Mucosa of descending colon (tissue), 3 donors: ENCODE data around the gene HELT. TPM values are rescaled to one million over a fixed set of nuclear protein-coding genes. Genes with fewer than 3 reads are reported as not detected.

ENCODE experiments used
- ATAC-seq: fragments of 200-7000 bp; cut with Tn5 transposase; one replicate; pipeline ENCODE4 v1.9.1; 2020; ENCODE audit warnings: mild to moderate bottlenecking, moderate library complexity
- DNase-seq, 3 donors: peaks; one replicate each; pipeline ENCODE4 v3.0.0-alpha.2; 2020
- H3K36me3 ChIP-seq: fragments of 200-600 bp; one replicate; pipeline ENCODE4 v1.8.0; 2021; ENCODE audit warnings: low read depth, mild to moderate bottlenecking
- H3K4me1 ChIP-seq: fragments of 200-600 bp; one replicate; pipeline ENCODE4 v1.8.0; 2021; ENCODE audit warnings: low read depth, mild to moderate bottlenecking
- H3K4me3 ChIP-seq: fragments of 200-600 bp; one replicate; pipeline ENCODE4 v1.8.0; 2021; ENCODE audit warnings: mild to moderate bottlenecking
- H3K9me3 ChIP-seq: fragments of 200-600 bp; one replicate; pipeline ENCODE4 v1.8.0; 2021; ENCODE audit warnings: mild to moderate bottlenecking
- CTCF ChIP-seq: fragments of 200-600 bp; IDR thresholded peaks from one replicate; pipeline ENCODE4 v1.8.0; 2022; ENCODE audit warnings: antibody characterized with exemption, mild to moderate bottlenecking
- intact Hi-C, 2 donors: fragments of 100-400 bp; cut with DNase I in 1 of 2; cut with micrococcal nuclease in 1 of 2; formaldehyde crosslinking; loops; one replicate each; pipeline versions ENCODE4 v1.11.0 to v1.11.1; 2022; cut with DNase I, micrococcal nuclease
- total RNA-seq, 3 donors: library from RNA; stranded (reverse); fragmentation: NEBNext Ultra II Directional in 2 of 3; extraction: Animal tissue kit (Norgen Biotek cat#: 25700) in 2 of 3; gene quantifications; one replicate each; pipeline versions ENCODE4 v1.2.1 to v1.2.4, GENCODE V29; 2021 to 2023
- donor health status: DM: no; HTN: no; CAD: no; lungs with moderate emphysema.
- donor health status: DM: no; HTN: no; CAD: no.
- donor health status: DM: no; HTN: yes; CAD: no.

HELT gene
- total RNA-seq, 3 donors from 2014 or later: not detected

- peaks cover 3% of the 10 kb centered on the region for H3K4me1 ChIP-seq
- no peak for TF ChIP-seq CTCF
- no peak for ATAC-seq
Observed at GRCh38 chr4:185016946-185017758, 1.1 kb upstream of the HELT start.

GRCh38 chr4:185018834-185019455, 655 bp downstream of the HELT start:
- no peak for TF ChIP-seq CTCF
- no peak for ATAC-seq

More at GRCh38 chr4:185016946-185017758, 1.1 kb upstream of the HELT start:
- DNase-seq: no peak
- Histone ChIP-seq H3K36me3 (no peaks in the 10 kb centered on the region), H3K4me3 (no peak overlapping the region), H3K9me3 (no peaks in the 10 kb centered on the region)
- intact Hi-C loops: no loop called here

GRCh38 chr4:185019456-185020292, 1.4 kb downstream of the HELT start:
- Histone ChIP-seq H3K4me3 (no peak overlapping the region), H3K9me3 (no peaks in the 10 kb centered on the region), H3K4me1 (peaks cover 3% of the 10 kb centered on the region), H3K36me3 (no peaks in the 10 kb centered on the region)
- intact Hi-C loops: no loop called here
- DNase-seq: no peak
- no peak for ATAC-seq
- TF ChIP-seq CTCF: no peak

More at GRCh38 chr4:185018834-185019455, 655 bp downstream of the HELT start:
- H3K4me1 ChIP-seq: peaks cover 3% of the 10 kb centered on the region
- no peak overlapping the region for H3K4me3 ChIP-seq
- no peak for DNase-seq
- H3K36me3 ChIP-seq: no peaks in the 10 kb centered on the region
- H3K9me3 ChIP-seq: no peaks in the 10 kb centered on the region
- intact Hi-C loops: no loop called here

- Histone ChIP-seq H3K4me1 (peaks cover 3% of the 10 kb centered on the region), H3K36me3 (no peaks in the 10 kb centered on the region), H3K9me3 (no peaks in the 10 kb centered on the region), H3K4me3 (no peak overlapping the region)
- DNase-seq (no peak), ATAC-seq (no peak)
- intact Hi-C loops: no loop called here
- no peak for TF ChIP-seq CTCF
Observed at GRCh38 chr4:185020293-185020808, 2.1 kb downstream of the HELT start.
